ENCODE measurements around the gene MAPK13. TPM values are rescaled to one million over a fixed set of nuclear protein-coding genes. Genes with fewer than 3 reads are reported as not detected.

MAPK13 gene
- total RNA-seq, 1 donor from 2014 or later: 5.8 TPM

DNA sequence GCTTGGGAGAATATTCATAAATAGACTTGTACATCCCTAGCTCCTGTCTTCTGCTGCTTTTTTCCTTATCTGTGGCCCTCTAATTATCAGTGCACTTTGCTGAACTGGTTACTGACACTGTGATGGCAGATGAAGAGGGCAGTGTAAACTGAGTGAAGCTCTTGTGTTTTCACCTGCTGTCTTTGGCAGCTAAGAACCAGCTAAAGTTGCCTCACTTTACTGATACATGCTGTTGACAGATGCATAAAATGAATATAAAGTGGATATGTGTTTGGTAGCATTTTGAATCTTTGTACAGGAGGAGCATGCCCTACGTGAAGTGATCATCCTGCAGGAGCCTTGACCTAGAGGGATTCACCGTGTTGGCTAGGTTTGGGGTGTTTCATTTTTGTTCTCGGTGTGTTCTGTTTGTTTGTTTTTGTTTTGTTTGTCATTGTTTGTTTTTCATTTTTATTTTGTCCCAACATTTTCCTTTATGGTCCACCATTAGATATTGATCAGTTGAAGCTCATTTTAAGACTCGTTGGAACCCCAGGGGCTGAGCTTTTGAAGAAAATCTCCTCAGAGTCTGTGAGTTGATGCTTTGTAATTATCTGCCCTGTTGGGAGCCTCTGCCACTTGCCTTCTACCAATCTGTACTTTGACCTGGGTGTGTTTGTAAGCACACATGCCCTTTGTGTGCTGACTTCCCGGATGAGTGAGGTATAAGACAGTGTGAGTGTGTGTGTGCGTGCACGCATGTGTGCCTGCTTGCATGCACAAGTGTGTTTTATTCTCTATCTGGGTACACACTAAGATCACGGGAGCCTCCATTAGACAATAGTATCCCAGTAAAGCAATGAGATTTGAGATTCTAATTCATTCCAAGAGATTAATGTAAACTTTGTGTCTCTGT is 34.6 kb upstream of the MAPK13 start:
- Histone ChIP-seq H3K9me3 (ENCODE audit: insufficient read depth, low read depth, low read length) (no peaks in the 10 kb centered on the region), H3K79me2 (ENCODE audit: insufficient read depth, low read length) (no peaks in the 10 kb centered on the region), H3K27me3 (ENCODE audit: insufficient read depth, low read length) (no peaks in the 10 kb centered on the region), H2AFZ (ENCODE audit: low read depth, low read length) (no peak overlapping the region), H3K4me1 (ENCODE audit: insufficient read depth, low read length) (no peaks in the 10 kb centered on the region), H3K4me3 (ENCODE audit: insufficient read depth, low read depth, low read length) (no peak overlapping the region), H3K4me2 (ENCODE audit: low read length) (no peak overlapping the region), H3K27ac (ENCODE audit: low read depth, low read length) (no peak overlapping the region), H4K20me1 (ENCODE audit: insufficient read depth, low read length) (peaks cover 10% of the 10 kb centered on the region), H3K36me3 (ENCODE audit: insufficient read depth, low read length) (peaks cover 28% of the 10 kb centered on the region), H3K9ac (ENCODE audit: low read length) (no peak overlapping the region)
- no peak for DNase-seq (ENCODE audit: low read depth)
- peak overlapping the region; percentile 46 for H3K4me3 Mint-ChIP-seq (ENCODE audit: unreplicated experiment)
- H3K27me3 Mint-ChIP-seq (ENCODE audit: low read depth, unreplicated experiment): no peaks in the 10 kb centered on the region
- TF ChIP-seq, protein P1, sequence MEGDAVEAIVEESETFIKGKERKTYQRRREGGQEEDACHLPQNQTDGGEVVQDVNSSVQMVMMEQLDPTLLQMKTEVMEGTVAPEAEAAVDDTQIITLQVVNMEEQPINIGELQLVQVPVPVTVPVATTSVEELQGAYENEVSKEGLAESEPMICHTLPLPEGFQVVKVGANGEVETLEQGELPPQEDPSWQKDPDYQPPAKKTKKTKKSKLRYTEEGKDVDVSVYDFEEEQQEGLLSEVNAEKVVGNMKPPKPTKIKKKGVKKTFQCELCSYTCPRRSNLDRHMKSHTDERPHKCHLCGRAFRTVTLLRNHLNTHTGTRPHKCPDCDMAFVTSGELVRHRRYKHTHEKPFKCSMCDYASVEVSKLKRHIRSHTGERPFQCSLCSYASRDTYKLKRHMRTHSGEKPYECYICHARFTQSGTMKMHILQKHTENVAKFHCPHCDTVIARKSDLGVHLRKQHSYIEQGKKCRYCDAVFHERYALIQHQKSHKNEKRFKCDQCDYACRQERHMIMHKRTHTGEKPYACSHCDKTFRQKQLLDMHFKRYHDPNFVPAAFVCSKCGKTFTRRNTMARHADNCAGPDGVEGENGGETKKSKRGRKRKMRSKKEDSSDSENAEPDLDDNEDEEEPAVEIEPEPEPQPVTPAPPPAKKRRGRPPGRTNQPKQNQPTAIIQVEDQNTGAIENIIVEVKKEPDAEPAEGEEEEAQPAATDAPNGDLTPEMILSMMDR (IDR thresholded peaks at IDR 0.05; ENCODE audit: insufficient read depth, low read depth, low read length): no peak
- no peak for TF ChIP-seq EZH2 (IDR thresholded peaks at IDR 0.05; ENCODE audit: insufficient read depth, low read length)
- H3K4me1 Mint-ChIP-seq (ENCODE audit: low read depth, unreplicated experiment): peaks cover 15% of the 10 kb centered on the region
- H3K9me3 Mint-ChIP-seq (ENCODE audit: unreplicated experiment): no peaks in the 10 kb centered on the region
- H3K27ac Mint-ChIP-seq (ENCODE audit: unreplicated experiment): no peak overlapping the region
- no peak for FAIRE-seq
- peaks cover 3% of the 10 kb centered on the region for H3K36me3 Mint-ChIP-seq (ENCODE audit: low read depth, unreplicated experiment)

DNA sequence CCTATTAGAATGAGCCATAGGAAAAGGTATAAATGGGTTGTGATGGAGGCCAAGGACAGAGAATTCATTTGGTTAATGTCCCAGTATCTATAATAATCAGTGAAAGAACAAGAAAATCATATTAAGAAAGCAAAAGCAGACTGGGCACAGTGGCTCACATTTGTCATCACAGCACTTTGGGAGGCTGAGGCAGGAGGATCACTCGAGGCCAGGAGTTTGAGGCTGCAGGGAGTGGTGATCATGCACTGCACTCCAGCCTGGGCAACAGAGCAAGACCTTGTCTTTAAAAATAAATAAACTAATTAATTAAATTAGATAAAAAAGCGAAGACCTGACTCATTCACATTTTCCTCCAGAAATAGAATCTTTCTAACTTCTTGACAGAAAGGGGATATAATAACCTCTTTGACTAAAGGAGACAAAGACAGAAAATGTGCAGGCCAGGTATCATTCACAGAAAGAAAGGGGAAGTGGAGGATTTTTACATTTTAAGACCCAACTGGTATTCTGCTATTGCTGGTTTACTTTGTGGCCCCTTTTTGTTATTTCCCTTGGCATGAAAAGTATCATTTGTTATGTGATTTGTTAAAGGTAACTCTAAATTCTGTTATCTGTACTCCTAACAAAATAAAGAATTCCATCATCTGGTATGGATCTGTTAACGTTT is 31.9 kb upstream of the MAPK13 start:
- TF ChIP-seq, protein P1 (IDR thresholded peaks at IDR 0.05; ENCODE audit: insufficient read depth, low read depth, low read length): no peak
- Mint-ChIP-seq H3K9me3 (ENCODE audit: unreplicated experiment) (no peaks in the 10 kb centered on the region), H3K27ac (ENCODE audit: unreplicated experiment) (no peak overlapping the region), H3K36me3 (ENCODE audit: low read depth, unreplicated experiment) (peaks cover 5% of the 10 kb centered on the region), H3K27me3 (ENCODE audit: low read depth, unreplicated experiment) (no peaks in the 10 kb centered on the region), H3K4me3 (ENCODE audit: unreplicated experiment) (no peak overlapping the region), H3K4me1 (ENCODE audit: low read depth, unreplicated experiment) (peaks cover 15% of the 10 kb centered on the region)
- no peak for FAIRE-seq
- no peaks in the 10 kb centered on the region for H3K4me1 ChIP-seq (ENCODE audit: insufficient read depth, low read length)
- H3K9ac ChIP-seq (ENCODE audit: low read length): no peak overlapping the region
- H2AFZ ChIP-seq (ENCODE audit: low read depth, low read length): no peak overlapping the region
- peaks cover 25% of the 10 kb centered on the region for H3K36me3 ChIP-seq (ENCODE audit: insufficient read depth, low read length)
- H4K20me1 ChIP-seq (ENCODE audit: insufficient read depth, low read length): peaks cover 10% of the 10 kb centered on the region
- no peak overlapping the region for H3K27ac ChIP-seq (ENCODE audit: low read depth, low read length)
- no peak overlapping the region for H3K4me3 ChIP-seq (ENCODE audit: insufficient read depth, low read depth, low read length)
- H3K4me2 ChIP-seq (ENCODE audit: low read length): no peak overlapping the region
- H3K79me2 ChIP-seq (ENCODE audit: insufficient read depth, low read length): no peaks in the 10 kb centered on the region
- no peaks in the 10 kb centered on the region for H3K27me3 ChIP-seq (ENCODE audit: insufficient read depth, low read length)
- H3K9me3 ChIP-seq (ENCODE audit: insufficient read depth, low read depth, low read length): no peaks in the 10 kb centered on the region
- DNase-seq (ENCODE audit: low read depth): no peak
